ENCODE data around the gene COL5A2.

Gene COL5A2

GRCh38 chr2:189096769-189097447 is 82.7 kb downstream of the COL5A2 start:
- DNase-seq, result no peak

GRCh38 chr2:189095101-189095500 is 84.5 kb downstream of the COL5A2 start:
- no peak for DNase-seq

GRCh38 chr2:189092936-189093335 is 86.6 kb downstream of the COL5A2 start:
- no peak for DNase-seq

- DNase-seq, result no peak
Measured at GRCh38 chr2:189091253-189091652, 88.3 kb downstream of the COL5A2 start.

- no peak for DNase-seq
Measured at GRCh38 chr2:189088591-189089205, 90.9 kb downstream of the COL5A2 start.

- DNase-seq, result no peak
Measured at GRCh38 chr2:189086710-189087109, 92.9 kb downstream of the COL5A2 start.

GRCh38 chr2:189086250-189086649 is 93.3 kb downstream of the COL5A2 start:
- DNase-seq, result no peak

- no peak for DNase-seq
Measured at GRCh38 chr2:189083606-189084005, 96.0 kb downstream of the COL5A2 start.

GRCh38 chr2:189083106-189083505 is 96.5 kb downstream of the COL5A2 start:
- no peak for DNase-seq

- no peak for DNase-seq
Measured at GRCh38 chr2:189082376-189082975, 97.1 kb downstream of the COL5A2 start.

GRCh38 chr2:189076572-189076971 is 103.0 kb downstream of the COL5A2 start:
- no peak for DNase-seq

GRCh38 chr2:189076120-189076519 is 103.4 kb downstream of the COL5A2 start:
- DNase-seq, result no peak

GRCh38 chr2:189074506-189074905 is 105.1 kb downstream of the COL5A2 start:
- DNase-seq, result no peak

GRCh38 chr2:189072036-189072435 is 107.5 kb downstream of the COL5A2 start:
- DNase-seq, result no peak

- DNase-seq, result no peak
Measured at GRCh38 chr2:189069855-189070619, 109.5 kb downstream of the COL5A2 start.

- no peak for DNase-seq
Measured at GRCh38 chr2:189066037-189066436, 113.5 kb downstream of the COL5A2 start.

GRCh38 chr2:189060096-189060642 is 119.4 kb downstream of the COL5A2 start:
- DNase-seq, result no peak

GRCh38 chr2:189057316-189057715 is 122.2 kb downstream of the COL5A2 start:
- no peak for DNase-seq

- DNase-seq, result no peak
Measured at GRCh38 chr2:189056200-189057106, 123.1 kb downstream of the COL5A2 start.

- no peak for DNase-seq
Measured at GRCh38 chr2:189050165-189050712, 129.3 kb downstream of the COL5A2 start.

- no peak for DNase-seq
Measured at GRCh38 chr2:189049709-189050164, 129.8 kb downstream of the COL5A2 start.

GRCh38 chr2:189048189-189048588 is 131.4 kb downstream of the COL5A2 start:
- DNase-seq, result no peak
